GM18867 (cell line): ENCODE measurements around the gene TFB1M.
"Not testable (repeated sequence)": the region's sequence is repeated elsewhere in the genome, so short reads cannot be mapped to it uniquely, and the experiment has no call there.

Source experiments
- ATAC-seq: cut with Tn5 transposase; IDR thresholded peaks from one replicate; pipeline ENCODE4 v1.9.1; 2021; ENCODE audit warnings: mild to moderate bottlenecking, moderate library complexity; ENCODE audit not compliant: unreplicated experiment

TFB1M gene

GRCh38 chr6:155330133-155330734, 15.9 kb upstream of the TFB1M start:
- ATAC-seq = no peak

GRCh38 chr6:155329460-155330132, 15.3 kb upstream of the TFB1M start:
- ATAC-seq = no peak

GRCh38 chr6:155328539-155329459, 14.5 kb upstream of the TFB1M start:
- no peak for ATAC-seq

GRCh38 chr6:155328074-155328538, 13.8 kb upstream of the TFB1M start:
- ATAC-seq = no peak

- ATAC-seq = peak; percentile 68
Observed at GRCh38 chr6:155327326-155328073, 13.2 kb upstream of the TFB1M start.

GRCh38 chr6:155325700-155326516, 11.6 kb upstream of the TFB1M start:
- no peak for ATAC-seq

GRCh38 chr6:155324993-155325392, 10.7 kb upstream of the TFB1M start:
- ATAC-seq = no peak

- ATAC-seq = no peak
Observed at GRCh38 chr6:155324172-155324571, 9.9 kb upstream of the TFB1M start.

- no peak for ATAC-seq
Observed at GRCh38 chr6:155319902-155320301, 5.6 kb upstream of the TFB1M start.

- ATAC-seq = no peak
Observed at GRCh38 chr6:155317186-155317585, 2.9 kb upstream of the TFB1M start.

- ATAC-seq = no peak
Observed at GRCh38 chr6:155316419-155316818, 2.1 kb upstream of the TFB1M start.

- no peak for ATAC-seq
Observed at GRCh38 chr6:155315516-155315871, 1.2 kb upstream of the TFB1M start.

- peak; percentile 57 for ATAC-seq
Observed at GRCh38 chr6:155314773-155315515, 660 bp upstream of the TFB1M start.

- peak; percentile 12 for ATAC-seq
Observed at GRCh38 chr6:155313602-155314091, 637 bp downstream of the TFB1M start.

GRCh38 chr6:155312950-155313349, 1.3 kb downstream of the TFB1M start:
- ATAC-seq = not testable (repeated sequence)

GRCh38 chr6:155311583-155311982, 2.7 kb downstream of the TFB1M start:
- no peak for ATAC-seq

- no peak for ATAC-seq
Observed at GRCh38 chr6:155311086-155311485, 3.2 kb downstream of the TFB1M start.

- ATAC-seq = no peak
Observed at GRCh38 chr6:155310596-155310995, 3.7 kb downstream of the TFB1M start.

GRCh38 chr6:155309150-155309549, 5.1 kb downstream of the TFB1M start:
- ATAC-seq = no peak
